PC-3 (cell line): Measurements from ENCODE around the gene AUTS2.

ENCODE experiments used
- CTCF ChIP-seq: fragments of 300-600 bp; sonication (generic); conservative IDR thresholded peaks from 2 replicates; pipeline ENCODE4 v1.5.1; 2017; ENCODE audit warnings: antibody characterized with exemption, low read depth, mild to moderate bottlenecking, low read length
- EZH2 ChIP-seq: fragments of 300-600 bp; sonication (generic); IDR thresholded peaks from one replicate; pipeline ENCODE4 v1.6.1; 2017; ENCODE audit warnings: antibody characterized with exemption, mild to moderate bottlenecking, low read length; ENCODE audit not compliant: unreplicated experiment
- EZH2phosphoT487 ChIP-seq: fragments of 300-600 bp; sonication (generic); IDR thresholded peaks from 2 replicates; pipeline ENCODE4 v1.6.1; 2018; ENCODE audit warnings: mild to moderate bottlenecking, antibody characterized with exemption, low read length, borderline replicate concordance

- TF ChIP-seq CTCF (no peak), EZH2 (no peak), EZH2phosphoT487 (no peak)
Measured at GRCh38 chr7:69819333-69819705, 221.0 kb downstream of the AUTS2 start.
